HUDEP-2 (cell line): ENCODE measurements around the gene CDC73.
A peak's percentile ranks its signal among the peaks of the same experiment; 100 is the strongest.
"Not testable (repeated sequence)": the region's sequence is repeated elsewhere in the genome, so short reads cannot be mapped to it uniquely, and the experiment has no call there.

Experiments used
- DNase-seq, 76 experiments: peaks; one replicate each; lab custom pipeline; 2025; ENCODE audit not compliant: unreplicated experiment in 76 of 76; lab: John Stamatoyannopoulos, UW

Gene CDC73

GRCh38 chr1:193176113-193176512 lies 54.3 kb downstream of the CDC73 start:
- no peak for DNase-seq

GRCh38 chr1:193176788-193177187 lies 55.0 kb downstream of the CDC73 start:
- no peak for DNase-seq

GRCh38 chr1:193179094-193179493 lies 57.3 kb downstream of the CDC73 start:
- DNase-seq: no peak

GRCh38 chr1:193181536-193181935 lies 59.7 kb downstream of the CDC73 start:
- no peak for DNase-seq

- peak in 32 of 76 experiments; percentile 1 to 68 (median 28) for DNase-seq
Measured at GRCh38 chr1:193181985-193182384, 60.2 kb downstream of the CDC73 start.

- DNase-seq: peak in 22 of 76 experiments; percentile 6 to 54 (median 26)
Measured at GRCh38 chr1:193183019-193183627, 61.3 kb downstream of the CDC73 start.

GRCh38 chr1:193184776-193185175 lies 62.9 kb downstream of the CDC73 start:
- DNase-seq: no peak

- DNase-seq: no peak
Measured at GRCh38 chr1:193185211-193185610, 63.4 kb downstream of the CDC73 start.

GRCh38 chr1:193185901-193186731 lies 64.3 kb downstream of the CDC73 start, which contains the start of gene B3GALT2:
B3GALT2 (minus strand) TSS chr1:193186613; CDS start chr1:193181562, 5,051 bp downstream.
- peak in 6 of 76 experiments; percentile 4 to 20 (median 6) for DNase-seq

GRCh38 chr1:193187114-193187513 lies 65.3 kb downstream of the CDC73 start:
- no peak for DNase-seq

GRCh38 chr1:193188915-193189314 lies 67.1 kb downstream of the CDC73 start:
- DNase-seq: not testable (repeated sequence)

GRCh38 chr1:193189442-193190095 lies 67.7 kb downstream of the CDC73 start:
- DNase-seq: no peak

- DNase-seq: no peak
Measured at GRCh38 chr1:193190096-193190744, 68.4 kb downstream of the CDC73 start.

GRCh38 chr1:193192586-193192985 lies 70.8 kb downstream of the CDC73 start:
- DNase-seq: no peak

- DNase-seq: no peak
Measured at GRCh38 chr1:193199940-193200339, 78.1 kb downstream of the CDC73 start.

- DNase-seq: no peak
Measured at GRCh38 chr1:193201021-193201420, 79.2 kb downstream of the CDC73 start.

GRCh38 chr1:193210996-193211395 lies 89.2 kb downstream of the CDC73 start:
- DNase-seq: no peak

GRCh38 chr1:193211539-193211938 lies 89.7 kb downstream of the CDC73 start:
- no peak for DNase-seq

- no peak for DNase-seq
Measured at GRCh38 chr1:193212637-193213036, 90.8 kb downstream of the CDC73 start.

- no peak for DNase-seq
Measured at GRCh38 chr1:193213998-193214397, 92.2 kb downstream of the CDC73 start.

- no peak for DNase-seq
Measured at GRCh38 chr1:193216920-193217319, 95.1 kb downstream of the CDC73 start.
